ENCODE data around the gene ENDOD1.

ENDOD1 gene

DNA sequence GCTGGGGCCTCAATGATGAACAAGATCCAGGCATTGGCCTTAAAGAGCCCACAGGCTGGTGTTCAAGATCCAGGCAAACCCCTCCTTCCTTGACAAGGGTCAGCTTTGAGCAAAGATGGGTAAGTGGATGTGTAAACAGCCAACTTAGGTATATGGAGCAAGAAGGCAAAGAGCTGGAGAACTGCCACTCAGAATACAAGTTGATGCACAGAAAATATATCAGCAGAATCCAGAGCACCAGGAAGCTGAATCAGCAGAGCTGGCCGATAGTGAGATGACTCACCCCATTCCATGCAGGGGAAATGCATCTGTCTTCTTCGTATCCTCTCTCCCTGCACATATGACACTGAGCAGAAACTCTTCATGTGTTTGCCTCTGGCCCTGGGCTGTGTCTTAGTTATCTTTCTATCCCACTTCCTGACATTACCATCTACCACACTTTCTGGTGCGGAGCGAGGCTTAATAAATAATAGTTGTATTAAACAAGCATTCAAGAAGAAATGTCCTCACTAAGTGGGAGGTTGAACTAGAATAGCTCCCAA lies 57.8 kb downstream of the ENDOD1 start:
- ChIA-PET POLR2A (no interaction called here), CTCF (interaction anchor here (1.2 to 16.5 kb wide), 10 partner anchors 10 to 616 kb away, joined by 3 to 391 read pairs (median 6); partner anchors contain the start of gene SRSF8)
- no peak for DNase-seq (ENCODE audit: extremely low spot score)
- TF ChIP-seq, protein P1, sequence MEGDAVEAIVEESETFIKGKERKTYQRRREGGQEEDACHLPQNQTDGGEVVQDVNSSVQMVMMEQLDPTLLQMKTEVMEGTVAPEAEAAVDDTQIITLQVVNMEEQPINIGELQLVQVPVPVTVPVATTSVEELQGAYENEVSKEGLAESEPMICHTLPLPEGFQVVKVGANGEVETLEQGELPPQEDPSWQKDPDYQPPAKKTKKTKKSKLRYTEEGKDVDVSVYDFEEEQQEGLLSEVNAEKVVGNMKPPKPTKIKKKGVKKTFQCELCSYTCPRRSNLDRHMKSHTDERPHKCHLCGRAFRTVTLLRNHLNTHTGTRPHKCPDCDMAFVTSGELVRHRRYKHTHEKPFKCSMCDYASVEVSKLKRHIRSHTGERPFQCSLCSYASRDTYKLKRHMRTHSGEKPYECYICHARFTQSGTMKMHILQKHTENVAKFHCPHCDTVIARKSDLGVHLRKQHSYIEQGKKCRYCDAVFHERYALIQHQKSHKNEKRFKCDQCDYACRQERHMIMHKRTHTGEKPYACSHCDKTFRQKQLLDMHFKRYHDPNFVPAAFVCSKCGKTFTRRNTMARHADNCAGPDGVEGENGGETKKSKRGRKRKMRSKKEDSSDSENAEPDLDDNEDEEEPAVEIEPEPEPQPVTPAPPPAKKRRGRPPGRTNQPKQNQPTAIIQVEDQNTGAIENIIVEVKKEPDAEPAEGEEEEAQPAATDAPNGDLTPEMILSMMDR (IDR thresholded peaks at IDR 0.05; ENCODE audit: control extremely low read depth, extremely low read depth, low read depth, missing control alignments), result no peak

DNA sequence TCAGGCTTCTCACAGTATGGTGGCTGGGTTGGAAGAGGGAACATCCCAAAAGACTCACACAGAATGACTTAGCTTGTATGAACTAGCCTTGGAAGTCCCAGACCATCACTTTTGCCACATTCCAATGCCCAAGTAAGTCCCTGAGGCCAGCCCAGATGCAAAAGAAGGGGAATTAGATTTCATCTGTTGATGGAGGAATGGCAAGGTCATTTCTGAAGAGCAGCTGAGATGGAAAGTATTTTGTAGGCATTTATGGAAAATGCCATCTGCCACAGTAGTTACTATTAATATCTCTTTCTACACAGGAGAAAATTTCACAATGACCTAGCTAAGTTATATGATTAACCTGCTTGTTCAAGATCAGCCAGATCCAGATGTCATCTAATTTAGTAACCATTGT lies 58.8 kb downstream of the ENDOD1 start:
- ChIA-PET CTCF (interaction anchor here (0.8 to 16.5 kb wide), 10 partner anchors 9 to 615 kb away, joined by 3 to 391 read pairs (median 6); partner anchors contain the start of gene SRSF8), POLR2A (no interaction called here)
- no peak for DNase-seq (ENCODE audit: extremely low spot score)
- TF ChIP-seq, protein P1 (IDR thresholded peaks at IDR 0.05; ENCODE audit: control extremely low read depth, extremely low read depth, low read depth, missing control alignments), result no peak

- TF ChIP-seq, protein P1 (IDR thresholded peaks at IDR 0.05; ENCODE audit: control extremely low read depth, extremely low read depth, low read depth, missing control alignments), result no peak
- no peak for DNase-seq (ENCODE audit: extremely low spot score)
- ChIA-PET CTCF (interaction anchor here (0.8 to 16.5 kb wide), 12 partner anchors 9 to 1277 kb away, joined by 3 to 391 read pairs (median 4); partner anchors contain the start of gene SRSF8), POLR2A (interaction anchor here (0.5 kb wide), 1 partner anchor 1247 kb away, joined by 5 read pairs; no protein-coding TSS in a partner anchor)
Observed at GRCh38 chr11:95148938-95149337, 59.3 kb downstream of the ENDOD1 start.

DNA sequence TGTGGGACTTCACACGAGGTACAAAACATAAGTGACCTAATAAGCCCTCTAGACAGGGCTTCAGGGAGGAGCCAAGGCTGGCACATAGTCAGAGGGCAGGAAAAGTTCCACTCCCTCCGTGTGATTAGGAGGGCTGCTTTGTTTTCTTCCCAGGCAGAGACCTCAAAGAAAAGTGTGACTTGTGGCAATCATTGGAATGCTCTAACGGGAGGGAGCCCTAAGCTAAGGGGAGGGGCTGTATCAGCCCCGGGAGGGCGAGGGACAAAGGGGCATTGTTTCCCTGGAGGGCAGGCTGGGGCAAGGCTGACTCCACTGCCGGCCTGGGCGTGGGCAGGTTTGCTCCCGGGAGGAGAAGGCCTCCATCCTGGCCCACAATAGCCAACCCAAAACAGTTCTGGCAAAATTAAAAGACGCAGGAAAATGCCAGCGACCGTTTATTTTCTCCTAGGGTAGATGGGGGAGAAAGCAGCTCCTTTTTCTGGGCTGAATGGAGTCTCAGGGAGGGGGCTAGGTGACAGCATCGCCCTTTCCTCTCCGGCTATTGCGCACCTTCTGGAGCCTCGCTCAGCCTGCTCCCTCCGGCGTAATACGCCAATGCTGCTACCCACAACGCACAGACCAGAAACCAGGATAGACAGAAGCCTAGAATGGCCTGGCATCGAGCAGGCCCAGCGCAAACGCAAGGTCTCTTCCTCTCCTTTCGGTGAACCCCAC lies 60.2 kb downstream of the ENDOD1 start:
- no peak for DNase-seq (ENCODE audit: extremely low spot score)
- TF ChIP-seq, protein P1 (IDR thresholded peaks at IDR 0.05; ENCODE audit: control extremely low read depth, extremely low read depth, low read depth, missing control alignments), result no peak
- ChIA-PET POLR2A (no interaction called here), CTCF (interaction anchor here (0.8 to 16.5 kb wide), 21 partner anchors 9 to 1277 kb away, joined by 3 to 391 read pairs (median 4); partner anchors contain the start of gene SRSF8)

DNA sequence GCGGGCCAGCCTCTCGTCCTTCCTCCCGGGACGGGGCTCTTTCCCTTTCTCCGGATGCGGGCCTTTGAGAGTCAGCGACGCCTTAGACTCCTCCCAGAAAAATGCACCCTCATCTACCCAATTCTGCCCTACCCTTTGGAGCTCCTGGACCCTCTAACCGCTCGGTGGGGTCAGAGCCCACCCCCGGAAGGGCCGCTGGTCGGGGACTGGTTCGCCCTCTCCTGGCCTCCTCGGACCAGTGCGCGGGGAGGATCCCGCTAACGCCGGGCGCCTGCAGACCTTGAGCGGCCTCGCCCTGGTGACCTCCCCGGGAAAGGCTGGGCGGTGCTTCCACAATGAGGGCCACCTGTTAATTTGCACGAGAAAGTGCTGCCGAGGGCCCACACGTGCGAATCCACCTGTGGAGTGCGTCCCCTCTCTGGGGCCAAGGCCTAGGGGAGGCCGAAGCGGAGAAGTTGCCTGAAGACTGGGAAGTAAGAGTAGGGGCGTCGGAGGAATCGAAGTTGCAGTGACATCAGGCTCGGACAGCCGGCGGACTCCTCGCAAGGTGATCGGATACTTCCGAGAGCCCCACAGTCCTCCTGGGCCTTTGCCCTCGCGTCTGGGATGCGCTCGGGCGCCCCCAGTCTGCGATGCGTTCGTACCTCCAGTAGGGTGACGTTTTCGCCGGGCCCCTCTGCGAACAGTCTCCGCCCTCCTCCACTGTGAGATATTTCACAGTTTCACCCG lies 61.5 kb downstream of the ENDOD1 start:
- ChIA-PET POLR2A (no interaction called here), CTCF (interaction anchor here (0.8 to 16.5 kb wide), 49 partner anchors 8 to 1276 kb away, joined by 3 to 391 read pairs (median 4); partner anchors contain the start of genes FAM76B, SESN3 and SRSF8)
- TF ChIP-seq, protein P1 (IDR thresholded peaks at IDR 0.05; ENCODE audit: control extremely low read depth, extremely low read depth, low read depth, missing control alignments), result peak; percentile 84
- peak; percentile 93 for DNase-seq (ENCODE audit: extremely low spot score)

Measured in GM10248 (cell line).